HG03460 (cell line): ENCODE results near the gene PLEKHA7.
"Not testable (repeated sequence)": the region's sequence is repeated elsewhere in the genome, so short reads cannot be mapped to it uniquely, and the experiment has no call there.

Source experiments
- ATAC-seq: cut with Tn5 transposase; IDR thresholded peaks from one replicate; pipeline ENCODE4 v1.9.1; 2021; ENCODE audit not compliant: unreplicated experiment

The PLEKHA7 gene

GRCh38 chr11:16979703-16980622 is 34.3 kb downstream of the PLEKHA7 start:
- ATAC-seq = no peak

GRCh38 chr11:16977994-16978315 is 36.3 kb downstream of the PLEKHA7 start:
- ATAC-seq = no peak

GRCh38 chr11:16977136-16977993 is 36.8 kb downstream of the PLEKHA7 start:
- no peak for ATAC-seq

- ATAC-seq = no peak
Measured at GRCh38 chr11:16976379-16976778, 37.8 kb downstream of the PLEKHA7 start.

DNA sequence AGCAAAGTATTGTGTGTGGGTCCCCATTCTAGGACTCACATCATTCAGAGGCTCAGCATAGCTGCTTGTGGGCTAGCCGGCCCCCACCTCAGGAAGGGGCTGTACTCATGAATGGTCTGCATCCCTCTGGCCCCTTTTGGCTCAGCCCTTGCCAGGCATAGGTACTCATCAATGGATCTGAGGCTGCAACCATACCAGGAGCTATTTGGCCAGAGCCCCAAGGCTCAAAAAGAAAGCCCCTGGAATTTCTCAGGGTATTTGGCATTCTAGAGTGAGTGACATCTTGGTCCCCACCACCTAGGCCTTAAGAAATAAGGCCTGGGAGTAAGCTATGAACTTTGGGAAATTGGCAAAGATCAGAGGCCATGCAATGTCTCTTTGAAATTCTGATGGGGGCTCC is 38.3 kb downstream of the PLEKHA7 start:
- no peak for ATAC-seq

DNA sequence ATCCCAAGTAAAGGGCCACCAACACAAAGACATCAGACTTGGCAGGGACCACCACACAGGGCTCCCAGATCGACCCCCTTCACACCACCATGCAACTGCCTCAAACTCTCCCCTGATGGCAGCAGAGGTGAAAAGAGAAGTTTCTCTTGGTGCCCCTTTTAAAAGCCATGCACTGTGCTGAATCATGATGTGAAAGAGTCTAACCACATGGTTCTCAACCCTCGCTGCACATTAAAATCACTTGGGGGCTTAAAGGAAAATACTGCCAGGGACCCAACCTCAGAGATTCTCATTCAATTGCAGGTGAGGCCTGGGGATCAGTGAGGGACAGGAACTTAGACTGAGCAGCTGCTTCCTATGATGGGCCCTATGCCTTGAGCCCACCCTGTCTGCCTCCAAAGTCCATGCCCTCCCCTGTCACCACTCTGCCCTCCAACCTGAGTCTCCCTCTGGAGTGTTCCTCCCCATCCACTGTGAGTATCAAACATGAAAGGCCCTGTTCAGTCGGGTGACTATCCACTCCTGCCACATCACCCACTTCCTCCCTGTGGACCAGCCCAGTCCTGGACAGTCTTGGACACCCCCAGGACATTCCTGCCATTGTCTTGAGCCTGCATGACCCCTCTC is 40.8 kb downstream of the PLEKHA7 start:
- ATAC-seq = no peak

- ATAC-seq = no peak
Measured at GRCh38 chr11:16969010-16969999, 44.9 kb downstream of the PLEKHA7 start.

DNA sequence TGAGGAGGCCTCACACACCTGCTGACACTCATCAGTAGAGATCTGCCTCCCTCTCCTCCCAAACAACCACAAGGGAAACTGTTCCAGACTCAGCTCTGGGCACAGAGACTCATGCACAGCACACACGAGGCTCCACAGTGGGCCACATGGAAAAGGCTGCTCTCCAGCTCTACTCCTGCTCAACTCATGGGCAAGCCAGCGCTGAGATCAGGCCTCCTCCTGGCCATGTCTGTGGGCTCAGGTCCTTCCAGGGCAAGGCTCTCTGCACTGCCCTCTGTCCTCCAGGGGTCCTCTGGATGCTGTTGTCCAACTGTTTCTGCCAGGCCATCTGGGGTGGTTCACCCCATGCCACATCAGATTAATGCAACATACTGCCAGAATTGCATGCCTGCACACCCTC is 46.0 kb downstream of the PLEKHA7 start:
- no peak for ATAC-seq

GRCh38 chr11:16966930-16967671 is 47.1 kb downstream of the PLEKHA7 start:
- no peak for ATAC-seq

DNA sequence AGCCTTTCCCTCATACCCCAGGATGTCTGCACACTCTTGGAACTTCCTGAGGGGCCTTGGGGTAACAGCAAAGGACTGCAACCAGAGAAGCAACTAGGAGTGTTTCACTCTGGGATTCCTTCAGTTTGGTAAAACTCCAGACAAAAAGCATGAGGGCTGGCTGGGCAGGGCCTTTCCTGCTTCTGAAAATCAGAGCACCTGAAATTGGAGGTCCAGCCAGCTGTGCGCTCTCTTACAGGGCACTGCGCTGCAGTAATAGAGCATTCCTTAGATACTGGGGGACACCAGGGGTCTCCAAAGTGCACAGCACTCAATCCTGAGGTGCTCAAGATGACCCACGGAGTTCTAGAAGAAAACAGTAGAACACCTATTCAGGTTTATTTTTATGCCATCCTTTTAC is 49.7 kb downstream of the PLEKHA7 start:
- no peak for ATAC-seq

DNA sequence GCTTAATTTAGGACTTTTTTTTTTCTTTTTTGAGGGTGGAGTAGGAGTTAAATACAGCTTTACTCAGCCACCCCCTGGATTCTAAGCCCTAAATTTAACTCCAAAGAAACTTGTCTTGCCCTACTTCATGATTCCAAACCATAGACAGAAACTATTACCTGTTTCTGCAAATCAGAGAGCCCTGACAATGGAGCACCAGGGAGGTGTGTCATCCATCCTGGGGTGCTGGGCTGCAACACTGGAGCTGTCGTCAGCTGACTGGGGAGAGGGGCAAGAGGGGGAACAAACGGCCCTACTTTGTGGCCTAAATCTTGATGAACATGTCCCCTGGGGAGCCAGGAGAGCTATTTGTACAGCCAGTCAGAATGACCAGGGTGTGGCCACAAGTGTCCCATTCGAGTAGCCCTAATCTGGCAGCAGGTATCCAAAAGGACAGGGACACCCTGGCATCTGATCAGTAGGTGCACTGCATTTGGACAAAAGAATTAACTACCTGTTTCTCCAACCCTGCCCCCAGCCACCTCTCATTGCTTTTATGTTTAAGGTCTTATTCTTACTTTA is 50.8 kb downstream of the PLEKHA7 start:
- no peak for ATAC-seq

DNA sequence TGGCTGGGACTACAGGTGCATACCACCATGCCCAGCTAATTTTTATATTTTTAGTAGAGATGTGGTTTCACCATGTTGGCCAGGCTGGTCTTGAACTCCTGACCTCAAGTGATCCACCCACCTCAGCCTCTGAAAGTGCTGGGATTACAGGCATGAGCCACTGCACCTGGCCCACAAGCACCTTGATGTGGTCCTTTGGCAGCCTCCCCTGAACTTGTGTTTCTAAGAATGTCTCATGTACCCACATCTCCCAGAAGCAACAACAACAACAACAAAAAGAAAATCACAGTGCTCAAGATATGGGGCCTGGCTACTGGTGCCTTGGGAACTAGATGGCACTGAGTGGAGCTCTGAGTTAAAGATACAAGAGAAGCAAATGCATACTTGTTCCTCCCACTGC is 51.6 kb downstream of the PLEKHA7 start:
- ATAC-seq = not testable (repeated sequence)

- ATAC-seq = no peak
Measured at GRCh38 chr11:16962146-16962545, 52.1 kb downstream of the PLEKHA7 start.

- ATAC-seq = no peak
Measured at GRCh38 chr11:16960250-16960649, 54.0 kb downstream of the PLEKHA7 start.

DNA sequence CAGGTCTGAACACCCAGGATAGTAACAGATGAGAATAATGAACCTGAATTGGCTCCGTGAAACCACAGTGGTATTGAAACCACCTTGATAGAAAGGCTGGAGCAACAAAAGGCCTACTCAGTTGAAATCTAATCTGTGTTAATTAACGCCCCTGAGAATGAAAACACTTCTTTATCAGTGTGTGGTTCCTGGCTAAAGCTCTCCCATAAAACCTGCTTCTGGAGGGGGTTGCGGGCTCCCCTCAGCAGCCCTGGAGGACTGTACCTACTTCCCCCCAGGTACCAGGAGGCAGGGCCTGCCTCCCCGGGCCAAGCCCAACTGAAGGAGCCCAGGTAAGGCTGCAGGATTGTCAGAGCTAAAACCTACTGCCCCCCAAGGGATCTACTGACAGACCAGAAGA is 54.6 kb downstream of the PLEKHA7 start:
- ATAC-seq = no peak

DNA sequence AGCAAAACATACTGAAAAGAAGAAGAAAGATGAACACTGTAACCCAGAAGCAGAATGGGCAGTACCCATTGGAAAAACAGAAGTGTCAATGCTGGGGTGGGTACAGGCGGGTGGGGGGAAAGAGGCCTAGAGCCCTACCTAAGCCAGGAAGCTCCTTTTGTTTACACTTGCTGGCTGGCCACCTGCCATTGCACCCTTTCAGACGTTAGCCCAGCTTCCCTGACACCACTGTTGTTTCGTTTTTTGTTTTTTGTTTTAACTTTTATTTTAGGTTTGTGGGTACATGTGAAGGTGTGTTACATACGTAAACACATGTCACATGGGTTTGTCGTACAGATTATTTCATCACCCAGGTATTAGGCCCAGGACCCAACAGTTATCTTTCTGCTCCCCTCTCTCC is 55.4 kb downstream of the PLEKHA7 start:
- ATAC-seq = no peak

- ATAC-seq = no peak
Measured at GRCh38 chr11:16956538-16957153, 57.6 kb downstream of the PLEKHA7 start.

DNA sequence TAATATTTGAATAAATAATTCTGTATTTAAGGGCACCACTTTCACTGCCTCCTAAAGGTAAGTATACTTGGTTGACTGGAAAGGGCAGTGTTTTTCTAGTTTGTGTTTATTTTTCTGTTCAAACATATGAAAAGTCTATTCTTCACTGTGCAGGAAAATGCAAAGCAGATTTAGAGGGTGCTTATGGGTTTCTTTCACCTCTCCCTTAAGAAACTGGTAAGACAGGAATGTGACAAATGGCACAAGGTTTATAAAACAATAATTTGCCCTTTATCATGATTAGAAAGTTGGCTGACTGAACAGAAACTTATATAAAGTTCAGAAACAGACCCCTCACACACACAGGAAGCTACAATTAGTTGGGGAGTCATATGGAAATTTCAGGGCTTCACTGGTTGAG is 60.6 kb downstream of the PLEKHA7 start:
- no peak for ATAC-seq
